HepG2 (cell line): Measurements from ENCODE around the gene MSANTD1. TPM values are rescaled to one million over a fixed set of nuclear protein-coding genes. Genes with fewer than 3 reads are reported as not detected.
A peak's percentile ranks its signal among the peaks of the same experiment; 100 is the strongest.

Experiments
- ARID4A ChIP-seq: sonication (generic); formaldehyde crosslinking; IDR thresholded peaks from 2 replicates; pipeline ENCODE4 v1.5.0; 2020; ENCODE audit warnings: mild to moderate bottlenecking, missing genetic modification reagents, borderline replicate concordance
- ARNTL ChIP-seq: sonication (generic); formaldehyde crosslinking; IDR thresholded peaks from 2 replicates; pipeline ENCODE4 v1.4.0; 2020; ENCODE audit warnings: mild to moderate bottlenecking, missing genetic modification reagents
- CBX5 ChIP-seq: sonication (generic); formaldehyde crosslinking; IDR thresholded peaks from 2 replicates; pipeline ENCODE4 v1.4.0; 2020; ENCODE audit warnings: missing genetic modification reagents, borderline replicate concordance
- CREBL2 ChIP-seq: sonication (generic); formaldehyde crosslinking; IDR thresholded peaks from 2 replicates; pipeline ENCODE4 v1.8.1; 2023; ENCODE audit warnings: missing genetic modification reagents, mild to moderate bottlenecking, borderline replicate concordance
- E2F5 ChIP-seq: sonication (generic); formaldehyde crosslinking; conservative IDR thresholded peaks from 2 replicates; pipeline ENCODE4 v1.4.0; 2020; ENCODE audit warnings: missing genetic modification reagents
- FOXK2 ChIP-seq: fragments of 450-650 bp; IDR thresholded peaks from 2 replicates; pipeline ENCODE4 v1.6.1; 2016
- NCOR1 ChIP-seq: fragments of 200-600 bp; sonication (generic); IDR thresholded peaks from 2 replicates; pipeline ENCODE4 v1.7.0; 2017; ENCODE audit warnings: antibody characterized with exemption, low read length, borderline replicate concordance
- NR2C2 ChIP-seq: sonication (generic); formaldehyde crosslinking; IDR thresholded peaks from 2 replicates; pipeline ENCODE4 v1.4.0; 2020; ENCODE audit warnings: missing genetic modification reagents, mild to moderate bottlenecking, moderate library complexity, borderline replicate concordance
- NR2F6 ChIP-seq, 2 experiments: IDR thresholded peaks; 2 replicates each; pipeline ENCODE4 v1.6.1; 2016; ENCODE audit warnings: antibody characterized with exemption in 1 of 2, mild to moderate bottlenecking in 1 of 2
- NR3C1 ChIP-seq: sonication (generic); formaldehyde crosslinking; IDR thresholded peaks from 2 replicates; pipeline ENCODE4 v1.4.0; 2020; ENCODE audit warnings: missing genetic modification reagents
- PHB2 ChIP-seq: fragments of 450-650 bp; IDR thresholded peaks from 2 replicates; pipeline ENCODE4 v1.6.1; 2018; ENCODE audit not compliant: partially characterized antibody
- PHF21A ChIP-seq: sonication (generic); formaldehyde crosslinking; IDR thresholded peaks from 2 replicates; pipeline ENCODE4 v1.5.0; 2020; ENCODE audit warnings: mild to moderate bottlenecking, missing genetic modification reagents
- PITX1 ChIP-seq: sonication (generic); formaldehyde crosslinking; IDR thresholded peaks from 2 replicates; pipeline ENCODE4 v1.5.1; 2020; ENCODE audit warnings: mild to moderate bottlenecking, missing genetic modification reagents
- PPARG ChIP-seq: conservative IDR thresholded peaks from 2 replicates; pipeline ENCODE4 v1.6.1; 2016; ENCODE audit warnings: missing biosample characterization, missing genetic modification reagents
- SNAI1 ChIP-seq: sonication (generic); formaldehyde crosslinking; IDR thresholded peaks from 2 replicates; pipeline ENCODE4 v1.5.0; 2020; ENCODE audit warnings: mild to moderate bottlenecking, missing genetic modification reagents, borderline replicate concordance
- TOPORS ChIP-seq: sonication (generic); formaldehyde crosslinking; IDR thresholded peaks from 2 replicates; pipeline ENCODE4 v1.8.0; 2023; ENCODE audit warnings: mild to moderate bottlenecking, missing genetic modification reagents
- XRCC5 ChIP-seq: fragments of 200-400 bp; formaldehyde crosslinking; optimal IDR thresholded peaks from 2 replicates; pipeline ENCODE3; 2017; ENCODE audit warnings: mild to moderate bottlenecking, low read length
- ZNF234 ChIP-seq: sonication (generic); formaldehyde crosslinking; conservative IDR thresholded peaks from 2 replicates; pipeline ENCODE4 v1.5.1; 2020; ENCODE audit warnings: mild to moderate bottlenecking, missing genetic modification reagents
- ZNF354B ChIP-seq: sonication (generic); formaldehyde crosslinking; IDR thresholded peaks from 2 replicates; pipeline ENCODE4 v1.8.0; 2022; ENCODE audit warnings: mild to moderate bottlenecking, missing genetic modification reagents
- ZNF382 ChIP-seq: sonication (generic); formaldehyde crosslinking; IDR thresholded peaks from 2 replicates; pipeline ENCODE4 v1.5.0; 2020; ENCODE audit warnings: missing genetic modification reagents, mild to moderate bottlenecking, borderline replicate concordance
- ZNF430 ChIP-seq: sonication (generic); formaldehyde crosslinking; IDR thresholded peaks from 2 replicates; pipeline ENCODE4 v1.9.0; 2021; ENCODE audit warnings: mild to moderate bottlenecking, missing genetic modification reagents
- ZNF557 ChIP-seq: sonication (generic); formaldehyde crosslinking; IDR thresholded peaks from 2 replicates; pipeline ENCODE4 v1.4.0; 2020; ENCODE audit warnings: missing genetic modification reagents
- ZNF746 ChIP-seq: sonication (generic); formaldehyde crosslinking; IDR thresholded peaks from 2 replicates; pipeline ENCODE4 v1.8.0; 2022; ENCODE audit warnings: mild to moderate bottlenecking, missing genetic modification reagents
- ZNF891 ChIP-seq: sonication (generic); formaldehyde crosslinking; IDR thresholded peaks from 2 replicates; pipeline ENCODE4 v1.5.0; 2020; ENCODE audit warnings: mild to moderate bottlenecking, missing genetic modification reagents
- polyA plus RNA-seq, 8 experiments: library from polyadenylated mRNA; depleted of rRNA in 3 of 8; stranded (reverse) in 7 of 8; unstranded in 1 of 8; fragments of >200 nt; fragmentation: Illumina TruSeq in 4 of 8; extraction: Trizol in 4 of 8; gene quantifications; 2 replicates each; pipeline versions ENCODE4 v1.2.1 to v1.2.3, GENCODE V29; 2011 to 2016; ENCODE audit warnings: low read depth in 4 of 8, missing spikeins in 1 of 8, mixed read lengths in 1 of 8; ENCODE audit not compliant: insufficient read depth in 1 of 8
- total RNA-seq, 5 experiments: library from RNA; depleted of rRNA; stranded (reverse); fragments of >200 nt; fragmentation: Illumina TruSeq; extraction: Trizol; gene quantifications; 2 replicates each; pipeline ENCODE4 v1.2.3, GENCODE V29; 2016; ENCODE audit warnings: low read depth in 1 of 5
- TF ChIP-seq, protein P1 (sequence below): sonication (generic); formaldehyde crosslinking; IDR thresholded peaks from 2 replicates; pipeline ENCODE4 v1.4.0; 2020; ENCODE audit warnings: missing genetic modification reagents

The MSANTD1 gene
- total and polyA plus RNA-seq, 2 of the 13 experiments (the other 11 are each of a cell fraction or from before 2014, with no cell fraction given): 0.22 to 0.40 TPM

DNA sequence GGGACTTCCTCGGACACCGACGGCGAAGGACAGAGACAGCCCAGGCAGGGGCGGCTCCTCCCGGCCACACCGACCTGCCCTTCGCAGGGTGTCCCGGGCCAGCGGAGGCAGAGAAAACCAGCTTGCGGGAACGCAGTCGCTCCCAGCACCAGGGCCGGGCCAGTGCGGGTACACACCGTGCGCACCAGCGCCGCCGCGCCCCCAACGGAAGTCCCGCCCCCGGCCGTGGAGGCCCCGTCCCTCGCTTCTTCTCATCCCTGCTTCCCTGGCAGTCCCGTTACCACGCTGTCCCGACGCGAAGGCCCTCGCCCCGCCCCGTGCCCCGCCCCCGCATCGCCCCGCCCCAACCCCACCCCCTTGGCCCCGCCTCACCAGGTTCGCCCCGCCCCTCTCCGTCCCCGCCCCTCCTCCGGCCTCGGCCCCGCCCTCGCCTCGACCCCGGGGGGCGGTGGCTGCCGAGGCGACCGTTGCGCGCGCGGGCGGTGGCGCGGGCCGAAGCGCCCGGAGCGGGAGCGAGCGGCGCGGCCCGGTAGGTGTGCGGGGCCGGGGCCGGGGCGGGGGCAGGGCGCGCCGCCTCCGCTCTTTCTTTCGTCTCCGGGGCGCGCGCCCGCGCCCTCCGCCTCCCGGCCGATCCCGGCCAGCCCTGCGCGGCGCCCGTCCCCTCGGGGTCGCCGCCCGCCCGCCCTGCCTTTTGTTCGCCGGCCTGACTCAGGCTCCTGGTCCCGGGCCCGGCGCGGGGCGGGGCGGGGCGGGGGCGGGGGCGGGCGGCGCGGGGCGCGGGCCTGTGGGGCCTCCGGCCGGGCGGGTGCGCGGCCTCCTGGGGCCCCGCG is 43.8 kb downstream of the MSANTD1 start, which contains the start of gene RGS12 (continued):
- peak; percentile 88 for TF ChIP-seq ARID4A (CRISPR knock-in tag)
- TF ChIP-seq PITX1 (CRISPR knock-in tag): no peak; the same call in 1 of the 2 replicates
- no peak for TF ChIP-seq PPARG (CRISPR knock-in tag)
- TF ChIP-seq CBX5: no peak
- TF ChIP-seq PHB2: no peak
- no peak for TF ChIP-seq ZNF746 (CRISPR knock-in tag)
- no peak for TF ChIP-seq NR2C2
- no peak for TF ChIP-seq ZNF234 (CRISPR knock-in tag)
- TF ChIP-seq ZNF354B (CRISPR knock-in tag): no peak
- no peak for TF ChIP-seq TOPORS (CRISPR knock-in tag)
- no peak for TF ChIP-seq ZNF891
- no peak for TF ChIP-seq NR3C1 (CRISPR knock-in tag)
- TF ChIP-seq PHF21A (CRISPR knock-in tag): no peak
- no peak for TF ChIP-seq NR2F6 (IDR thresholded peaks at IDR 0.05)
- TF ChIP-seq NR2F6 (CRISPR knock-in tag; IDR thresholded peaks at IDR 0.05): peak; percentile 24; the same call in 1 of the 2 replicates
- TF ChIP-seq ZNF557 (CRISPR knock-in tag): 0 out of 2 replicates have a peak, but pooled peaks have one; percentile 33
- TF ChIP-seq FOXK2: no peak
- TF ChIP-seq E2F5: no peak
- no peak for TF ChIP-seq ZNF382 (CRISPR knock-in tag)
- TF ChIP-seq CREBL2: no peak
- no peak for TF ChIP-seq ARNTL
- TF ChIP-seq, protein P1, sequence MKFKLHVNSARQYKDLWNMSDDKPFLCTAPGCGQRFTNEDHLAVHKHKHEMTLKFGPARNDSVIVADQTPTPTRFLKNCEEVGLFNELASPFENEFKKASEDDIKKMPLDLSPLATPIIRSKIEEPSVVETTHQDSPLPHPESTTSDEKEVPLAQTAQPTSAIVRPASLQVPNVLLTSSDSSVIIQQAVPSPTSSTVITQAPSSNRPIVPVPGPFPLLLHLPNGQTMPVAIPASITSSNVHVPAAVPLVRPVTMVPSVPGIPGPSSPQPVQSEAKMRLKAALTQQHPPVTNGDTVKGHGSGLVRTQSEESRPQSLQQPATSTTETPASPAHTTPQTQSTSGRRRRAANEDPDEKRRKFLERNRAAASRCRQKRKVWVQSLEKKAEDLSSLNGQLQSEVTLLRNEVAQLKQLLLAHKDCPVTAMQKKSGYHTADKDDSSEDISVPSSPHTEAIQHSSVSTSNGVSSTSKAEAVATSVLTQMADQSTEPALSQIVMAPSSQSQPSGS (CRISPR knock-in tag): peak; percentile 57; the same call in 1 of the 2 replicates
- TF ChIP-seq NCOR1: 0 out of 2 replicates have a peak, but pooled peaks have one; percentile 1
- 0 out of 2 replicates have a peak, but pooled peaks have one; percentile 39 for TF ChIP-seq ZNF430
- peak; percentile 11 for TF ChIP-seq XRCC5
- no peak; the same call in 1 of the 2 replicates for TF ChIP-seq SNAI1 (CRISPR knock-in tag)
